ENCODE results near the gene GHITM. TPM values are rescaled to one million over a fixed set of nuclear protein-coding genes. Genes with fewer than 3 reads are reported as not detected.
"Not testable (repeated sequence)": the region's sequence is repeated elsewhere in the genome, so short reads cannot be mapped to it uniquely, and the experiment has no call there.

GHITM gene, protein sequence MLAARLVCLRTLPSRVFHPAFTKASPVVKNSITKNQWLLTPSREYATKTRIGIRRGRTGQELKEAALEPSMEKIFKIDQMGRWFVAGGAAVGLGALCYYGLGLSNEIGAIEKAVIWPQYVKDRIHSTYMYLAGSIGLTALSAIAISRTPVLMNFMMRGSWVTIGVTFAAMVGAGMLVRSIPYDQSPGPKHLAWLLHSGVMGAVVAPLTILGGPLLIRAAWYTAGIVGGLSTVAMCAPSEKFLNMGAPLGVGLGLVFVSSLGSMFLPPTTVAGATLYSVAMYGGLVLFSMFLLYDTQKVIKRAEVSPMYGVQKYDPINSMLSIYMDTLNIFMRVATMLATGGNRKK
- 111 and 140 TPM in 2 replicates for total RNA-seq

- peak; percentile 94 for DNase-seq (ENCODE audit: extremely low read depth, low read depth, low spot score)
Measured at GRCh38 chr10:84139126-84140035, at the start of gene GHITM. Gene GHITM (plus strand): TSS chr10:84139509. CDS start chr10:84141501, 1,992 bp downstream.

DNA sequence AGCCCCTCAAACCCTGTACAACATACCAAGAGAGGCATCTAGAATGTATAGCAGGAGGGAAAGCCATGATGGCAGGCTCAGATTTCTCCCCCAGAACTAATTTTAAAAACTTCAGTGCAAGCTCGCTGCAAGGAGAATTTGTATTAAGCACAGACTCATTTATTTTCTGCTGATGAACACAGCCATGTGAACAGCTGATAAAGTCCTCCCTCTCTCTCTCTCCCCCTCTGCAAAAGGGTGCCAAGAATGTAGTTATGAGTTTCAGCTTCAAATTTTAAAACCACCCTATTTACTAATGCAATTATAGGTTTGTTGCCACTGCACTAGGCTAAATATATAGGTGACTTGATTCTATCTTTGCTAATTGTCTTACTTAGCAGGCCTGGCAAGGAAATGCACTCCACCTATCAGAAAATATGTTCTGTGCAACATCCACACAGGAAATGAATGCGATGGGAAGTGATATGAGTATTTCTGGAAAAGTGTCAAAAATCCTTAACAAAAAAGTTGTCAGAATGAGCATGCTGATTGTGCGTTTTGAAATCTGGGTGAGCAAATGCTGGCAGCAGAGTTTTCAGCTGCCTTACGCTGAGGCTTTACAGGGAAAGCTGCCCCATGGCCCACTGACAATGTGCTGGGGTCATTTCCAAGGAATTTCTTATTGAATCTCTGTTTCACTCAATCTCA lies 43.4 kb upstream of the GHITM start:
- DNase-seq (ENCODE audit: extremely low read depth, low read depth, low spot score), result peak; percentile 36

DNA sequence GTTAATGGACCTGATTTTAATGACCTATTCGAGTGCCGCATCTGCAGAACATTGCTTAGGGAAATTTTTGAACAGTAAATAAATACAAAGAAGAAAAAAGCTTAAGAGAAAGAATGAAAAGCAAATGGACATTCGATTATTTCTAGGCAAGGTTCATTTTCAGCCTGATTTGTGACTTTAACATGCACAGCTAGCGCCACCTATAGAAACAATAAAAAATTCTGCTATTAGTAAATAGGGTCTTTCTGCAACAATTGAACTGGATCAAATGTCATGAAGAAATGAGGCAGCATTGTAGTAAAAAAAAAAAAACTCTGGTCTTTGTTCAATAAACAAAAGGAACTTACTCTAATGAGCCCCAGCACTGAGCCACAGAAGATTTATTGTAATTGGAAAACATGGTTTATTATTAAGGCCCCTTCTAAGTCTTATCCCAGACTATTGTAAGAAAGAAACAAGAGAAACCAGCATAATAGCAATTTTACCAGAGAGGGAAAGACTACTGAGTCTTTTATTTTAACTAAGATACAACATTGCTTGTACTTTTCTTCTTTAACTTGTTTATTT lies 41.4 kb upstream of the GHITM start:
- DNase-seq (ENCODE audit: extremely low read depth, low read depth, low spot score), result no peak

GRCh38 chr10:84098667-84099066 lies 40.6 kb upstream of the GHITM start:
- no peak for DNase-seq (ENCODE audit: extremely low read depth, low read depth, low spot score)

GRCh38 chr10:84101042-84101441 lies 38.3 kb upstream of the GHITM start:
- DNase-seq (ENCODE audit: extremely low read depth, low read depth, low spot score), result no peak

DNA sequence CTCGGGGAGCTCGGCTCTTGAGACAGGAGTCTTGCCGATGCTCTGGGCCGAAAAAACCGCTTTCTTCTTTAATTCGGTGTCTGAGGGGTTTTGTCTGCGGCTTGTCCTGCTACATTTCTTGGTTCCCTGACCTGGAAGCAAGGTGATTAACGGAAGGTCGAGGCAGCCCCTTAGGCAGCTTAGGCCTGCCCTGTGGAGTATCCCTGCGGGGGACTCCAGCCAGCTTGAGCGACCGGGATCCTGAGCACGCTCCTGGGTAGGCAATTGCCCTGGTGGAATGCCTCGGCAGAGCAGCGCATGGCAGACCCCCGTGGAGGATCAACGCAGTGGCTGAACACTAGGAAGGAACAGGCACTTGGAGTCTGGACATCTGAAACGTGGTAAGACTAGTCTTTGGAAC lies 30.5 kb upstream of the GHITM start:
- DNase-seq (ENCODE audit: extremely low read depth, low read depth, low spot score), result no peak

DNA sequence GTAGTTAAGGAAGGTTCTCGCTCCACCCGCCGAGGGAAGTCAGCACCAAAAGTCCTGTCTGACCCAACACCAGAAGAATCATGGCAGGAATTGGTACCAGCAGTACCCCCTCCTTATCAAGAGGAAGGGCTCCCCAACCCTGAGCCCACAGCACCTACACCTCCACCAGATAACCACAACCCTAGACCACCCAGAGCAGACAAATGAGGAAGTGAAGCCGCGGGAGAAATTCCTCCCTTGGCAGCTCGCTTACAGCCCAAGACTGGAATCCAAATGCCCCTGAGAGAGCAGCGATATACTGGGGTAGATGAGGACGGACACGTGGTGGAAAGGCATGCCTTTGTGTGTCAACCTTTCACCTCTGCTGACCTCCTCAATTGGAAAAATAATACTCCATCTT lies 29.5 kb upstream of the GHITM start:
- DNase-seq (ENCODE audit: extremely low read depth, low read depth, low spot score), result not testable (repeated sequence)

DNA sequence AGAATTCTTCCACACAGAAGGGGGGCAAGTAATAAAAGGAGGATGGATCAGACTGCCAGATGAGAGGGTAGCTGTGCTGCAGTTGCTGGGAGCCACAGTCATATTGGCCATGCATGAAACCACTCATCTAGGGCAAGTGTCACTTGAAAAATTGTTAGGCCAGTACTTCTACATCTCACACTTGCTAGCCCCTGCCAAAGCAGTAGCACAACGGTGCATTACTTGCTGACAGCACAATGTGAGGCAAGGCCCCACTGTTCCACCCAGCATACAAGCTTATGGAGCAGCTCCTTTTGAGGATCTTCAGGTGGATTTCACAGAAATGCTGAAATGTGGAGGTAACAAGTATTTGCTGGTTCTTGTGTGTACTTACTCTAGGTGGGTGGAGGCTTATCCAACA lies 25.8 kb upstream of the GHITM start:
- not testable (repeated sequence) for DNase-seq (ENCODE audit: extremely low read depth, low read depth, low spot score)

- no peak for DNase-seq (ENCODE audit: extremely low read depth, low read depth, low spot score)
Measured at GRCh38 chr10:84114088-84114667, 25.1 kb upstream of the GHITM start.

GRCh38 chr10:84117204-84117603 lies 22.1 kb upstream of the GHITM start:
- not testable (repeated sequence) for DNase-seq (ENCODE audit: extremely low read depth, low read depth, low spot score)

DNA sequence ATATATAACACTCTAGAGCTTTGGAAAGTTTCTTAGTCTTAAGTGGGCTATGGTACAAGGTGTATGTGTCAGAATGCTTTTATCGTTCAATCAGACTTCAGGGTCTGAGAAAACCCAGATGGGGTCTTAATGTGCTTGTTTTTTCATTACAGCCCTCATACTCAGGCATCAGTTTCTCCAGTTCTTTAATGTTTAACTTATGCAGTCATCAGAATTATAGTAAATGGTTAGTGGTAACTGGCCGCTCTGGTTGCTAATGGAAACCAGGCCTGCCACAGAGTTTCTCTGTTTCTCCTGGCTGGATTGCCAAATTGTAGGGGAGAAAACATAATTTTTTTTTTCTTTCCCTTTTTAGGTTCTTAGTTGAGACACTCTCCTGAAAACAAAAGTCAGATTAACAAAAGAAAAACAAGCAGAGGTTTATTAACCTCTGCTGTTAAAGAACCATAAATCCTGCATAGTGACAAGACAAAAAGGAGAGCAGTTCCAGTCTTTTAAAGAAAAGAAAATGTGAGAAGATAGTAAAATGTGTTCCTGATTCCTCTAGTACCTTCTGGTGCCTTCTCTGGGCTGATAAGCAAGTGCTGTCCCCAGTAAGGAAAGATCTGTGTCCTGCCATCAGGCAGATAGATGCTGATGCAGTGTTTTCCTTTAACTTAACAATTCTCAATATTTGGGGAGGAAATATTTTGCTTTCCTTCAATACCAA lies 21.5 kb upstream of the GHITM start:
- no peak for DNase-seq (ENCODE audit: extremely low read depth, low read depth, low spot score)

DNA sequence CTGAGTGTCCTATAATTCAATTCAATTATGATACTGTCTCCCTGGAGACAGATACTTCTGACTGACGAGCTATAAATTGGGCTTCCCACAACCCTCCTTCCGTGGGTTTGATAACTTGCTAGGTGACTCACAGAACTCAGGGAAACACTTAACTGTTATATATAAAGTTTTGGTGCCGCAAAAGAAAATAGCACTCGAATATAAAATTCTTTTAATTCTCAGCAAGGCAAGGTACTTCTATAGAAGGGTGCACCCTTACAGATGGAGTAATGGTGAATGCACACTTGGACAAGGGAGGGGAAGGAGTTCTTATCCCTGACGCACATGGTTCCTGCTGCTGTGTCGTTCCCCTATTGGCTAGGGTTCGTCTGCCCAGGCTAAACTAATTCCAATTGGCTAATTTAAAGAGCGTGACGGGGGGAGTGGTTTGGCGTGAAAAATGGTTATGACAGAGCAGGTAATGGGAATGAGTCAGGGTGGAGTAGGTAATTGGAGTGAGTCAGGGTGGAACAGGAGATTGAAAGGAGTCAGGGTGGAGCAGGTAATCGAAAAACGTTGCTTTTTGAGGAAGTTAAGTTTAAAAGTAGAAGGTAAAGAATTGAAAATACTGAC lies 20.8 kb upstream of the GHITM start:
- no peak for DNase-seq (ENCODE audit: extremely low read depth, low read depth, low spot score)

DNA sequence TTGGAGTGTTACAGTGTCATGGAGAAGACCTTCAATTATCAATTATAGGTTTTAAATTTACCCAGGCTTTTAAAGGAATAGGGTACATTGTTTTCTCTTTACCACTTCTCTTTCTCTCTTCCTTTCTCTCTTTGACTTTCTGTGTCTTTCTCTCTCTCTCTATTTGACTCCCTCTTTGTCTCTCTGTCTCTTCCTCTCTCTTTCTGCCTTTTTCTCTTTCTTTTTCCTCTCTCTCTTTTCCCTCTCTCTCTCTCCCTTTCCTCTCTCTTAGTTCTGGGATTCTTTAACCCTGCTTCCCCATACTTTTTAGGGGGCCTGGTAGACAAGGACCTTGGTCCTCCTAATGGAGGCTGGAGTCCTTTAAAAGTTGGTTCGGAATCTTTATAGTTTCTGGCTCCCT lies 15.9 kb upstream of the GHITM start:
- DNase-seq (ENCODE audit: extremely low read depth, low read depth, low spot score), result no peak

GRCh38 chr10:84125910-84126784 lies 13.2 kb upstream of the GHITM start:
- not testable (repeated sequence) for DNase-seq (ENCODE audit: extremely low read depth, low read depth, low spot score)

- DNase-seq (ENCODE audit: extremely low read depth, low read depth, low spot score), result no peak
Measured at GRCh38 chr10:84126785-84127167, 12.5 kb upstream of the GHITM start.

- DNase-seq (ENCODE audit: extremely low read depth, low read depth, low spot score), result no peak
Measured at GRCh38 chr10:84135836-84136235, 3.5 kb upstream of the GHITM start.

GRCh38 chr10:84137811-84138210 lies 1.5 kb upstream of the GHITM start:
- no peak for DNase-seq (ENCODE audit: extremely low read depth, low read depth, low spot score)

GRCh38 chr10:84138478-84139125 lies 707 bp upstream of the GHITM start:
- no peak for DNase-seq (ENCODE audit: extremely low read depth, low read depth, low spot score)
